T47D (cell line): ENCODE data around the gene KCNJ2.

ENCODE experiments used
- DNase-seq, 2 experiments: peaks; one replicate each; pipeline versions ENCODE4 v3.0.0 to v3.0.0-alpha.2; 2011 to 2012; ENCODE audit warnings: low read depth in 1 of 2, low spot score in 1 of 2
- JUND ChIP-seq: IDR thresholded peaks from 2 replicates; pipeline ENCODE4 v1.6.1; 2012; ENCODE audit warnings: low read depth
- in situ Hi-C: cut with HindIII; loops from 2 replicates; pipeline ENCODE4 v1.10.0; 2016; ENCODE audit warnings: low sequenced_read_pairs, low pct_unique_long_range_greater_than_20kb

KCNJ2 gene

DNA sequence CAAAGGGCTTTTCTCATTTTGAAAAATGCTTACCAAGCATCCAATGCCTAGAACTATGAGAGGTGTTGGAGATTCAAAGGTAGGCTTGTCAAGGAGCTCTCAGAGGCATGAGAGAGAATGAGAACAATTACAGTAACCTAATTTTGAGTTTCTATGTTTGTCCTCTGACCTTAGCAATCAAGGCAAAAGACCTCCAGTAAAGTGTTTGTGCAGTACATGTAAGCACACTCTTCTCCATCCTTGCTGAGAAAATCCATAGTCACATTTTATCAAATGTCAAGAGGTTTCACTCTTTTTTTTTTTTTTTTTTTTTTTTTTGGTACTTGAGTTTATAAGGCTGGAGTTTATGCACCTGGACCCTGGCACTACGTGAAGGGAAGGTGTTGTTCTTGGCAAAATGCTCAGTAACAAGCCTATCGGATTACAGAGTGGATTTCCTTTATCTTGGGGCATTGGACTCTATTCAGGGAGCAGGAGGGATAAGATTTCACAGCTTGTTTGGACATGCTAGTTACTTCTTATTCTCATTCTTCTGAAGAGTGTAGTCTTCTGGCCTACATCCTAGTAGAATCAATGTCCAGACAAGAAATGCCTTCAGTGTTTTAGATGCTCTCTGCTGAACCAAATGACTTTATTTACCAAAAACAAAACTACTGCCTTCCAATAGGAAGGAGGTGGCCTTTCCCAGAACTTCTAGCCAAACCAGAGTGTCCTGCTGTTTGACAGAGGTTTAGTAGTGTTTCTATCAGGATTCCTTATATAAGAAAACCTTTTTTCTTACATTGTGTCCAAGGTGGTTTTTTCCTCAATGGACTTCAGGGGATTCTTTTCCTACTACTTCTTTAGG is 21.9 kb downstream of the KCNJ2 start:
- in situ Hi-C loops: no loop called here
- DNase-seq: no peak
- TF ChIP-seq JUND: no peak

DNA sequence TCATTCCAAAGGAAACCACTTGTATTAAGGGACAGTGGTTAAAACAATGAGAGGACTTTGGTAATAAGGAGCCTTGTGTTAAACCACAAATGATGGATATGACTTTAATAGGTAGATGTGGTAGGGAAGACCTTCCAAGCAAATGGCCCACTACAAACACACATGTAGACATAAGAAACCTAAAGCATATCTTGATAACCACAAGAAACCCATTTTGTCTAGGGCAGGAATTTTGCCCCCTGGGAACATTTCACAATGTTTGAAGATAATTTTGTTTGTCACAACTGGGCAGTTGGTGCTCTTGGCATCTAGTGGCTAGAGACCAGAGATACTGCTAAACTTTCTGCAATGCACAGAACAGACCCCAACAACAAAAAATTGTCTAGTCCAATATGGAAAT is 25.8 kb downstream of the KCNJ2 start:
- TF ChIP-seq JUND: no peak; the same call in 1 of the 2 replicates
- no peak for DNase-seq
- in situ Hi-C loops: no loop called here

DNA sequence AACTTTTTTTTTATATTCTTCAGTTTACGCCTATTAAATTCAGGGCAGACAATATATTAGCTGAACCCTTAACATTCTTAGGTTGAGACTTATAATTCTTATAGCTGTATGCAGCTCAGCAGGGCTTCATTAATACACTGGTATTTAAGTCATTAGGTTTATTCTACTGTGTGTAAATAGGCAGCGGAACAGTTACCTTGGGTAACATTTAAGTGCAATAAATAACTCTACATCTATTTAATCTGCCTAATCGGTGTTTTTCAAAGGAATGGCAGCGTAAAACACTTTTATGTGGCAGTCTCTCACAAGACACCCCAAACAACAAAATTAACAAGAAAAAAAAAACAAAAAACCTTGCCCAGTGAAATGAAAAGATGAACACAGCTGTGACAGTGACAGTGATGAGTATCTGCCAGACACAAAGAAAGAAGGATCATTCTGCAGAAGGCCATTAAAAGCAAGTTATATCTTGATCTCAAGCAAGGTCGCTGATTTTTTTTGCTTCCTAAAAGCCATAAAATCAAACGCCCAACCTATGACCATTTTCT is 32.6 kb downstream of the KCNJ2 start:
- DNase-seq: no peak
- in situ Hi-C loops: no loop called here
- no peak for TF ChIP-seq JUND

DNA sequence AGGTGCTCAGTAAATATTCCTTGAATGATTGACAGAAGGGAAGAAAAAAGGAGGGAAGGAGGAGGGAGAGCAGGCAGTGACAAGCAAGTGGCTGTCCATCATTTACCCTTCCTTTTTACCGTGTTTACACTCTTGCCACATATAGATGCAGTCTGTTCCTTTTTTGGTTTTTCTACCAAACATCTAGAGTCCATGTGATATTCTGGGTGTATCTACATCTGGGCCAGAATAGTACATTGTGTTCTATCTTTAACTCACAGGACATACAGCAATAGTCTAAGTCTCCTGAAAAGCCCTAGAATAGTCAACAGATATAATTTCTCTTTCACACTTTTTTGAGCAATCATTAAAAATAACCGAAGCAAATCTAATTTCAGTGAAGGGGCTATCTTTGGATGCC is 33.5 kb downstream of the KCNJ2 start:
- no peak for TF ChIP-seq JUND
- in situ Hi-C loops: no loop called here
- DNase-seq: no peak

DNA sequence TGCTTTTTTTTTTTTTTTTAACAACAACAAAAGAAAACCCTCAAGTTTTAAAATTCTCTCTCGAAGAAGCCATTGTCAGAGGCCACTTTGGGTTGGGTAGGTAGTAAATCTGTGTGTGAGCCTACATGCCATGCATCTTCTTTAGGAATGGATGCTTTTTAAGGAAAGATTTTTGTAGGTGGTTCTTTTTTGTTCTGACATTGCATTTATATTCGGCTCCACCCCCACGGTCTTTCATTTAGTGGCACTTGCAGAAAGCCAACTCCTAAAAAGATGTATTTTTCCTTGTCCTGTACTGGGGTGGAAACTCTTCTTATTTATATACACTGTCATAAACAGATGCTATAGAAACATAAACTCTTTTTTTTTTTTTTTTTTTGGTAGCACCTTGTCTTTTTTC is 35.1 kb downstream of the KCNJ2 start:
- in situ Hi-C loops: no loop called here
- DNase-seq: no peak
- TF ChIP-seq JUND: no peak

DNA sequence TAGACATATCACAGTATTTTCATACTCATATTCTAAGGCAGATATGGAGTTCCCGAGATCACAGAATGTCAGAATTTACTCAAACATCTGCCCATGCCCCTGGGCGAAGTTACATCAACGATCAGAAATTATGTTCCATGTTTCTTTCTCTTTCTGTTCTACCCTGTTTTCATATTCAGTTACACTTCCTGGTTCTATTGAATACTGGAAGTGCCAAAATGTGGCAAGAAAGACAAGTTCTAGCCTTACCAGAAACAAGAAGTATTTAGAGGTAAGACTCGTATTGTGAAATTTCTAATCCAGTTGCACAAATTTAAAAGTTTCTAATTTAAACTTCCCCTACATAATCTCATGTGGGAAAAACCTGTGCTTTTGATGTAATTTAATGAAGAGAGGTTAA is 36.1 kb downstream of the KCNJ2 start:
- in situ Hi-C loops: no loop called here
- no peak for TF ChIP-seq JUND
- DNase-seq: no peak

DNA sequence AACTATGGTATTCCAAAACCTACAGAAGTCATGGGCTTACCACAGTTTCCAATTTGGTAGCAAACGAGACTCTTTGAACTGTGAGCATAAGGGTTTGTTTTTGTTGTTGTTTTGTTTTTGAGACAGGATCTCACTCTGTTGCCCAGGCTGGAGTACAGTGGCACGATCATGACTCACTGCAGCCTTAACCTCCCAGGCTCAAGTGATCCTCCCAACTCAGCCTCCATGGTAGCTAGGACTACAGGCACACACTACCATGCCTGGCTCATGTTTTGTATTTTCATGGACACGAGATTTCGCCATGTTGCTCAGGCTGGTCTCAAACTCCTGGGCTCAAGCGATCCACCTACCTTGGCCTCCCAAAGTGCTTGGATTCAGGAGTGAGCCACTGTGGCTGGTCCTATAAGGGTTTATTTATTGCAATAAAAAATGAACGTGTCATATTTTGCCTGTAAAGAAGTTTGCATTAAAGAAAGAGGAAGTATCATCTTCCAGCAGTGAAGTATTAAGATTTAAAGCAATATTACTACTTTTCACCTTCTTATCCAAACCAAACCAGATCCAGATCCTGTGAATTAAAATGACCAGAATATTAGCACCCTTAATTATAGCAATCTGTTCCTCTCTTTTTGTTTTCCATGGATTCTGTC is 37.2 kb downstream of the KCNJ2 start:
- no peak for DNase-seq
- no peak for TF ChIP-seq JUND
- in situ Hi-C loops: no loop called here

DNA sequence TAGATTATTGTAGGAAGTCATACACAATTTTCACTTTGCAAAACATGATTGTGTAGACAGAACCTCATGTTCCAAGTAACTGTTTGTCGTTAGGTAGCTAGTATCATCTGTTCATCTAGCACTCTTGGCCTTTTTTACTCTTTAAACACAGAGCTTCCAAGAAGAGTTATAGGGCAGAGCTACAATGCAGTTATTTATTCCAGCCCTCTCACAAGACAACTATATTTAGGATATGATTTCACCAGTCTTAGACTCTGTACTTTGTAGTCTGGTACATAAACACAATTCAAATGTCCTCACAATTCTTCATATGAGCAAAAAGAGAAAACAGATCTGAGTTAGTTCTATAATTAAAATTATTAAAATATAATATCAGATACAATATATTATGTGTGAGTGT is 37.9 kb downstream of the KCNJ2 start:
- TF ChIP-seq JUND: no peak
- in situ Hi-C loops: no loop called here
- no peak for DNase-seq

DNA sequence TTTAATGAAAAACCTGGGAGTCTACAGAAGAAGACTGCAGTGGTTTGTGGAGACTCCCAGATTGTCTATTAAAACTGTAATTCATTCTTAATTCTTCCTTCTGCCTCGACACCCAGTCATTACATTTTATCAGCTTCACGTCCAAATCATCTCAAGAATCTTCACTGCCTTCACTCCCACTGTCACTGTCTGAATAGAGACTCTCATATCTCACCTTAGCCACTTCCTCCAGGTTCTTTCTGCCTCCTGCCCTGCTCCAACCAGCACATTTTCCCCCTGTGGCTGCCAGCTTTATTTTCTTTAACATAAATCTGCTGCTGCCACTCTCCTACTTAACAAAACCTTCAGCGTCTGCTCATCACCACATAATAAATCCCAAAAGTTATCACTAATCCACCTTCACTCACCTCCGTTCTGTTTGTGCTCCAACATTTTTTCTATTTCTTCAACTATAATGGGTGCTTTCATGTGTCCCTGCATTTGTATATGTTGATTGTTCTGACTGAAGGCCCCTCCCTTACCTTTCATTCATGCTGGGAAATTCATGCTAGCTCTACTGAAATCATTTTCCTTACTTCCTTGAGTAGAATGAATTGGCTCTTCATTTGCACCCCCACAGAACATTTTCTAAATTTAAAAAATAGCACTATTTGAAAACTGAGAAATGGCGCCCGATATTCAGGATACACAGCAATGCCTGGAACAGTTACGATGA is 38.9 kb downstream of the KCNJ2 start:
- in situ Hi-C loops: no loop called here
- TF ChIP-seq JUND: no peak
- DNase-seq: no peak

DNA sequence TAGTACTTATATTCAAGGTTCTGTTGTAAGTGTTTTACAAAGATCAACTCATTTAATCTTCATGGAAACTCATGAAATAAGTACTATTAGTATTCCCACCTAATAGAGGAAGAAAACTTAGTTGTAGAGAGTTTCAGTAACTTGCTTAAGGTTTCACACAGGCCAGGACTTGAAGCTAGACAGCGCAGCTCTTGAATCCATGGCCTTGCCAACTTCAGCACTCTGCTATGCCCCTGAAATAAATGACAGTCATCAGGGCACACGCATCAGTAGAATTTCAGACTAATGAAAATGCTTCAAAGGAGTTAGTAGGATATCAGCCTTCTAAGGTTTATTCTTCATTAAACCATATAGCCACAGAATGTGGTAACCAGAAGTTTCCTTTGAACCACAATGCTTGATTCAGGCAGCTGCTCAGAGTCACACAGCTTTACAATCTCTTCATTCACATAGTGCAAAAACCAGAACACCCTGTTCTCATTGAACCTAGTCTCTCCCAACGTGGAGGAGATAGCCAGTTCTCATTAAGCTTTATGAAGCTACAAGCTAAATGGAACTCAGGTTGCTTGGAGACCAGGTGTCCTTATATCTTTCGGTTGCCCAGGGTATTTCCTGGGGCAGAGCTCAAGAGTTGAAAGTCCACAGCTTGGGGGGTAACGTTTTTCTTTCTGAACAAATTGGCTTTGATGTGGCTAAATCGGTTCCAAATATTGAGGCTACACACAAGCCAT is 39.7 kb downstream of the KCNJ2 start:
- DNase-seq: no peak
- in situ Hi-C loops: no loop called here
- TF ChIP-seq JUND: no peak

DNA sequence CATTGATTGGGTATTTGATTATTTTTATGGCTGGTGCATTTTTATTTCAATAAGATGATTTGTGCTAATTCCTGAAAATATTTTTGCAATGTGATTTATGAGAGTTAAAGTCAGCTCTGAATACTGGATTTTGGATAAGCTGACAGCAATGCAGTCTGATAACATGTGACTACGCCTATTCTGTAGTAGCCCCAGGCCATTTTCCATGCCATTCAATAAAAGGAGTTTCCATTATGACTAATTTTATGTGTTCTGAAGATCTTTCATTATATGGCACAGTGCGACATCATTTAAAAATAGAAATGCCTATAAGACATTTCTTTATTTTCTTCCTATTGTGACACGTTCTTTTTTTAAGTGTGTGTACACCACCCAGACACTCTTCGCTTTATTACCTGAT is 46.3 kb downstream of the KCNJ2 start:
- TF ChIP-seq JUND: no peak
- in situ Hi-C loops: no loop called here
- DNase-seq: no peak

DNA sequence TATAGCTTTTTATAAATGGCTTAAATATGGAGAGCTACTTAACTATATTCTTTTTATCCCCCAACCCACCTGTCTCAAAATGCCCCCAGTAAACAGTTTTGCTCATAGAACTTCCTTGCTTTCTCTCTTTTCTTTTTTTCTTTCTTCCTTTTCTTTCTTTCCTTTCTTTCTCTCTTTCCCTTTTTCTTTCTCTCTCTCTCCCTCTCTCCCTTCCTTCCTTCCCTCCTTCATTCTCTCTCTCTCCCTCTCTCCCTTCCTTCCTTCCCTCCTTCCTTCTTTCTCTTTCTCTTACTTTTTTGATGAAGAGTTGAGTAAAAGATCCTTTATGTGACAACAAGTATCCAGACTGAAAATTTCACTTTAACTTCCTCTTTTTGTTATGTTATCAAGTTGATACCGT is 48.2 kb downstream of the KCNJ2 start:
- in situ Hi-C loops: no loop called here
- no peak for DNase-seq
- TF ChIP-seq JUND: no peak
